HG02642 (cell line): ENCODE results near the gene NUDCD3.

Experiments used
- ATAC-seq: cut with Tn5 transposase; IDR thresholded peaks from one replicate; pipeline ENCODE4 v1.9.1; 2021; ENCODE audit warnings: mild to moderate bottlenecking; ENCODE audit not compliant: unreplicated experiment, poor library complexity

Gene NUDCD3

GRCh38 chr7:44411306-44411705 is 79.2 kb downstream of the NUDCD3 start:
- ATAC-seq: no peak

- no peak for ATAC-seq
Observed at GRCh38 chr7:44408596-44408995, 81.9 kb downstream of the NUDCD3 start.

- ATAC-seq: no peak
Observed at GRCh38 chr7:44403775-44404174, 86.7 kb downstream of the NUDCD3 start.

GRCh38 chr7:44403176-44403759 is 87.2 kb downstream of the NUDCD3 start:
- ATAC-seq: no peak

- no peak for ATAC-seq
Observed at GRCh38 chr7:44402401-44403060, 87.9 kb downstream of the NUDCD3 start.

- ATAC-seq: no peak
Observed at GRCh38 chr7:44401692-44402091, 88.8 kb downstream of the NUDCD3 start.

GRCh38 chr7:44400033-44400511 is 90.4 kb downstream of the NUDCD3 start:
- no peak for ATAC-seq

- no peak for ATAC-seq
Observed at GRCh38 chr7:44398953-44399574, 91.4 kb downstream of the NUDCD3 start.

GRCh38 chr7:44398511-44398911 is 91.9 kb downstream of the NUDCD3 start:
- ATAC-seq: no peak

- no peak for ATAC-seq
Observed at GRCh38 chr7:44396931-44397545, 93.4 kb downstream of the NUDCD3 start.

GRCh38 chr7:44396496-44396895 is 94.0 kb downstream of the NUDCD3 start:
- ATAC-seq: no peak

GRCh38 chr7:44395067-44395466 is 95.4 kb downstream of the NUDCD3 start:
- no peak for ATAC-seq

- ATAC-seq: no peak
Observed at GRCh38 chr7:44394636-44395035, 95.8 kb downstream of the NUDCD3 start.

- no peak for ATAC-seq
Observed at GRCh38 chr7:44394112-44394447, 96.4 kb downstream of the NUDCD3 start.

GRCh38 chr7:44393238-44394111 is 97.0 kb downstream of the NUDCD3 start:
- ATAC-seq: no peak

GRCh38 chr7:44392618-44393010 is 97.8 kb downstream of the NUDCD3 start:
- no peak for ATAC-seq

- ATAC-seq: no peak
Observed at GRCh38 chr7:44391746-44392617, 98.5 kb downstream of the NUDCD3 start.

GRCh38 chr7:44391171-44391570 is 99.3 kb downstream of the NUDCD3 start:
- ATAC-seq: no peak

- ATAC-seq: no peak
Observed at GRCh38 chr7:44390701-44391100, 99.8 kb downstream of the NUDCD3 start.
